ENCODE results near the gene SRGAP1.
"Not testable (repeated sequence)": the region's sequence is repeated elsewhere in the genome, so short reads cannot be mapped to it uniquely, and the experiment has no call there.

The SRGAP1 gene

DNA sequence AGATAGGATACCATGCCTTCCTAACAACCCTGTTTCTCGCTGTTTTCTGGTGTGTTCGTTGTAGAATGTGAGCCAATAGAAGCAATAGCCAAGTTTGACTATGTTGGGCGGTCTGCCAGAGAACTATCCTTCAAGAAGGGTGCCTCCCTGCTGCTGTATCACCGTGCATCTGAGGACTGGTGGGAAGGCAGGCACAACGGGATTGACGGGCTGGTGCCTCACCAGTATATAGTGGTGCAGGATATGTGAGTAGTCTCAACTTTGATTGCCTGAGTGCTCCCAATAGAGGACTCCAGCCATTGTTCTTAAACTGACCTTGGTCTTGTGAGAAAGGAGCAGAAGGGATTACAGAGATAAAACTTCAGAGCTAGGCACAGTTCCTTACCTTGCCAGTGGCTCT is 281.4 kb downstream of the SRGAP1 start:
- DNase-seq (ENCODE audit: insufficient read length, low spot score): no peak
- FAIRE-seq: no peak
- TF ChIP-seq, protein P1, sequence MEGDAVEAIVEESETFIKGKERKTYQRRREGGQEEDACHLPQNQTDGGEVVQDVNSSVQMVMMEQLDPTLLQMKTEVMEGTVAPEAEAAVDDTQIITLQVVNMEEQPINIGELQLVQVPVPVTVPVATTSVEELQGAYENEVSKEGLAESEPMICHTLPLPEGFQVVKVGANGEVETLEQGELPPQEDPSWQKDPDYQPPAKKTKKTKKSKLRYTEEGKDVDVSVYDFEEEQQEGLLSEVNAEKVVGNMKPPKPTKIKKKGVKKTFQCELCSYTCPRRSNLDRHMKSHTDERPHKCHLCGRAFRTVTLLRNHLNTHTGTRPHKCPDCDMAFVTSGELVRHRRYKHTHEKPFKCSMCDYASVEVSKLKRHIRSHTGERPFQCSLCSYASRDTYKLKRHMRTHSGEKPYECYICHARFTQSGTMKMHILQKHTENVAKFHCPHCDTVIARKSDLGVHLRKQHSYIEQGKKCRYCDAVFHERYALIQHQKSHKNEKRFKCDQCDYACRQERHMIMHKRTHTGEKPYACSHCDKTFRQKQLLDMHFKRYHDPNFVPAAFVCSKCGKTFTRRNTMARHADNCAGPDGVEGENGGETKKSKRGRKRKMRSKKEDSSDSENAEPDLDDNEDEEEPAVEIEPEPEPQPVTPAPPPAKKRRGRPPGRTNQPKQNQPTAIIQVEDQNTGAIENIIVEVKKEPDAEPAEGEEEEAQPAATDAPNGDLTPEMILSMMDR (IDR thresholded peaks at IDR 0.05; ENCODE audit: insufficient read depth, missing control alignments): no peak

DNA sequence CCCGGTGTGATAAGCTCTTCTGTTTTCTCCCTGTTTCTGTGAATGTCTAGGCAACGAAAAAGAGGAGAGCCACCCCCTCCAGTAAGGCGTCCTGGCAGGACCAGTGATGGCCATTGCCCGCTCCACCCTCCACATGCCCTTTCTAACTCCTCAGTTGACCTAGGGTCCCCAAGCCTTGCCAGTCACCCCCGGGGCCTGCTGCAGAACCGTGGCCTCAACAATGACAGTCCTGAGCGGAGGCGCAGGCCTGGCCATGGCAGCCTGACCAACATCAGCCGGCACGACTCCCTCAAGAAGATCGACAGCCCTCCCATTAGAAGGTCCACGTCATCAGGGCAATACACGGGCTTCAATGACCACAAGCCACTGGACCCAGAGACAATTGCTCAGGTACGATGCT is 283.3 kb downstream of the SRGAP1 start:
- TF ChIP-seq, protein P1 (IDR thresholded peaks at IDR 0.05; ENCODE audit: insufficient read depth, missing control alignments): no peak
- DNase-seq (ENCODE audit: insufficient read length, low spot score) (no peak), FAIRE-seq (no peak)

DNA sequence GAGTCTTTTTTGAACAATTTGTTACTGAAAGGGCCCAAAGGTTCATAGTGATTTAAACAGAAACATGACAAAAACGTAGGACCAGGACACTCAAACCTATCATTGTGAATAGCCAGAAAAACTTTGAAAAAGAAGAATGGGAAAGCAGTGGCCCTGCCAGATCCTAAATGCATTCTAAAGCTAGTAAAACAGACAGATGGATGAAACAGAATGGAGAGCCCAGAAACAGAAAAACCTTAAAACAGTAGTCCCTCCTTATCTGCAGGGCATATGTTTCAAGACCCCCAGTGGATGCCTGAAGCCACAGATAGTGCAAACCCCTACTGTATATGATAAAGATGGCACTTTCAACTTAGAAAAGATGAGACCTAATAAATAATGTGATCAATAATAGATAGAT is 283.9 kb downstream of the SRGAP1 start:
- DNase-seq (ENCODE audit: insufficient read length, low spot score) (no peak), FAIRE-seq (no peak)
- TF ChIP-seq, protein P1 (IDR thresholded peaks at IDR 0.05; ENCODE audit: insufficient read depth, missing control alignments): no peak

GRCh38 chr12:64130476-64130875 is 286.0 kb downstream of the SRGAP1 start:
- FAIRE-seq; DNase-seq (ENCODE audit: insufficient read length, low spot score): not testable (repeated sequence)

- not testable (repeated sequence) for DNase-seq (ENCODE audit: insufficient read length, low spot score); FAIRE-seq
Observed at GRCh38 chr12:64131456-64131855, 287.0 kb downstream of the SRGAP1 start.

DNA sequence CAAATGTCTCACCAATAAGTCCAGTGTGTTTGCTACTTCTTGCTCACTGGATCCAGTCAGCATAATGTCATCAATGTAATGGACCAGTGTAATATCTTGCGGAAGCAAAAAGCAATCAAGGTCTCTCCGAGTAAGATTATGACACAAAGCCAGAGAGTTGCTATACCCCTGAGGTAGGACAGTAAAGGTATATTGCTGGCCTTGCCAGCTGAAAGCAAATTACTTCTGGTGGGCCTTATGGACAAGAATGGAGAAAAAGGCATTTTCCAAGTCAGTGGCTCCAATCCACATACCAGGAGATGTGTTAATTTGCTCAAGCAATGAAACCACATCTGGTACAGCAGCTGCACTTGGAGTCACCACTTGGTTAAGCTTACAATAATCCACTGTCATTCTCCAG is 288.2 kb downstream of the SRGAP1 start:
- FAIRE-seq; DNase-seq (ENCODE audit: insufficient read length, low spot score): not testable (repeated sequence)

GRCh38 chr12:64137117-64137516 is 292.6 kb downstream of the SRGAP1 start:
- TF ChIP-seq, protein P1 (IDR thresholded peaks at IDR 0.05; ENCODE audit: insufficient read depth, missing control alignments): no peak
- no peak for DNase-seq (ENCODE audit: insufficient read length, low spot score)
- no peak for FAIRE-seq

GRCh38 chr12:64139021-64139420 is 294.5 kb downstream of the SRGAP1 start:
- TF ChIP-seq, protein P1 (IDR thresholded peaks at IDR 0.05; ENCODE audit: insufficient read depth, missing control alignments): no peak
- FAIRE-seq (no peak), DNase-seq (ENCODE audit: insufficient read length, low spot score) (no peak)

GRCh38 chr12:64142382-64142781 is 297.9 kb downstream of the SRGAP1 start:
- TF ChIP-seq, protein P1 (IDR thresholded peaks at IDR 0.05; ENCODE audit: insufficient read depth, missing control alignments): no peak
- FAIRE-seq: no peak

More at GRCh38 chr12:64142382-64142781, 297.9 kb downstream of the SRGAP1 start:
- DNase-seq (ENCODE audit: insufficient read length, low spot score): no peak

Measured in D721Med (cell line).